HEK293T (cell line): ENCODE data around the gene SAMD1.

Experiments
- ARNT ChIP-seq: fragments of 450-650 bp; IDR thresholded peaks from 2 replicates; pipeline ENCODE4 v1.6.1; 2017; ENCODE audit warnings: mild to moderate bottlenecking
- ELF4 ChIP-seq: fragments of 450-650 bp; IDR thresholded peaks from 2 replicates; pipeline ENCODE4 v1.6.1; 2017; ENCODE audit warnings: antibody characterized with exemption
- FOXA1 ChIP-seq: fragments of 450-650 bp; IDR thresholded peaks from 2 replicates; pipeline ENCODE4 v1.6.1; 2016; ENCODE audit warnings: mild to moderate bottlenecking
- SP1 ChIP-seq: fragments of 450-650 bp; IDR thresholded peaks from 2 replicates; pipeline ENCODE4 v1.6.1; 2017

DNA sequence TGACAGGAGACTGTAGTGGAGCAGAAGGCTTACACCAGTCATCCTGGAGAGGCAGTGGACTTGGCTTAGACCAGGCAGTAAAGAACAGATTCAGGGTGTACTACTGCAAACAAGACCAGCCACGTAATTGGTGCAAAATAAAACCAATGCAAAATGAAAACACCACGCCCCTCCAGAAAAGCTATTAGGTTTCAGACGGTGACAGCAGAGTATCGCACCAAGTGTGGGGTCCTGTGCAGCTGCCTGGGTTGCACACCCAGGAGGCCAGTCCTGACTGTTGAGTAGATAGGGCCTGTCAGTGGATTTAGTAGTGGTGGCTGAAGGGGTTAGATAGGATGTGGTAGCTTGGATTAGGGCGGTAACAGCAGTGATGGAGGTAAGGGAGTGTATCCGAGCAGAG is 32.4 kb upstream of the SAMD1 start:
- TF ChIP-seq ELF4: no peak
- TF ChIP-seq SP1: no peak
- TF ChIP-seq ARNT: no peak
- TF ChIP-seq FOXA1: no peak
